K562 (cell line): ENCODE data around the gene CDT1. TPM values are rescaled to one million over a fixed set of nuclear protein-coding genes. Genes with fewer than 3 reads are reported as not detected.

Source experiments
- CEBPG ChIP-seq, 3 experiments: fragments of 200-800 bp in 1 of 3; sonication (Bioruptor generic) in 1 of 3; sonication (generic) in 1 of 3; formaldehyde crosslinking in 1 of 3; IDR thresholded peaks in 2 of 3; conservative IDR thresholded peaks in 1 of 3; 2 replicates each; pipeline versions ENCODE4 v1.6.1 to v1.8.0; 2016 to 2022; ENCODE audit warnings: missing compliant biosample characterization in 2 of 3, missing genetic modification characterization in 2 of 3, mild to moderate bottlenecking in 1 of 3, missing genetic modification reagents in 1 of 3
- CHD1 ChIP-seq: fragments of 200-600 bp; sonication (generic); IDR thresholded peaks from one replicate; pipeline ENCODE4 v1.6.1; 2012; ENCODE audit warnings: mild to moderate bottlenecking, moderate library complexity, low read length, inconsistent platforms
- CTBP1 ChIP-seq: fragments of 450-650 bp; IDR thresholded peaks from 2 replicates; pipeline ENCODE4 v1.6.1; 2016; ENCODE audit warnings: borderline replicate concordance
- FOXM1 ChIP-seq, 2 experiments: fragments of 450-650 bp in 1 of 2; sonication (generic) in 1 of 2; formaldehyde crosslinking in 1 of 2; IDR thresholded peaks; 2 replicates each; pipeline versions ENCODE4 v1.6.1 to v1.9.0; 2017 to 2022; ENCODE audit warnings: low read depth in 2 of 2, mild to moderate bottlenecking in 2 of 2, missing genetic modification reagents in 1 of 2, moderate library complexity in 1 of 2
- HMGN3 ChIP-seq: IDR thresholded peaks from 2 replicates; pipeline ENCODE4 v1.6.1; 2011; ENCODE audit warnings: borderline replicate concordance, low read depth, mild to moderate bottlenecking, mixed read lengths, low read length; ENCODE audit not compliant: insufficient read length; ENCODE audit errors: extremely low read depth
- HNRNPL ChIP-seq: fragments of 200-400 bp; formaldehyde crosslinking; IDR thresholded peaks from 2 replicates; pipeline ENCODE4 v1.6.1; 2017; ENCODE audit warnings: low read depth, mild to moderate bottlenecking, low read length
- MAFG ChIP-seq: fragments of 450-650 bp; conservative IDR thresholded peaks from 2 replicates; pipeline ENCODE4 v1.6.1; 2016; ENCODE audit warnings: missing genetic modification characterization, missing compliant biosample characterization
- MXI1 ChIP-seq: IDR thresholded peaks from 2 replicates; pipeline ENCODE4 v1.6.1; 2011; ENCODE audit warnings: low read depth, mild to moderate bottlenecking, improper control_type of control experiment, low read length
- NRF1 ChIP-seq, 2 experiments: fragments of 450-650 bp; IDR thresholded peaks in 1 of 2; conservative IDR thresholded peaks in 1 of 2; 2 replicates each; pipeline ENCODE4 v1.6.1; 2014; ENCODE audit warnings: mild to moderate bottlenecking in 2 of 2
- PCBP1 ChIP-seq: fragments of 200-400 bp; formaldehyde crosslinking; IDR thresholded peaks from 2 replicates; pipeline ENCODE4 v1.6.1; 2018; ENCODE audit warnings: mild to moderate bottlenecking, low read depth, low read length; ENCODE audit not compliant: poor library complexity, severe bottlenecking
- POLR2A ChIP-seq: fragments of 450-650 bp; conservative IDR thresholded peaks from 2 replicates; pipeline ENCODE4 v1.6.1; 2016
- RBFOX2 ChIP-seq: fragments of 200-400 bp; formaldehyde crosslinking; IDR thresholded peaks from 2 replicates; pipeline ENCODE4 v1.6.1; 2017; ENCODE audit warnings: low read depth, mild to moderate bottlenecking, low read length, moderate library complexity
- TGIF2 ChIP-seq: sonication (generic); formaldehyde crosslinking; IDR thresholded peaks from 2 replicates; pipeline ENCODE4 v1.8.1; 2022; ENCODE audit warnings: mild to moderate bottlenecking, missing genetic modification reagents, moderate library complexity
- ZKSCAN8 ChIP-seq: fragments of 200-800 bp; sonication (Bioruptor generic); IDR thresholded peaks from 2 replicates; pipeline ENCODE4 v1.6.1; 2016; ENCODE audit warnings: missing genetic modification characterization, missing compliant biosample characterization
- polyA plus RNA-seq, 8 experiments: library from polyadenylated mRNA; depleted of rRNA in 4 of 8; stranded (reverse) in 5 of 8; unstranded in 3 of 8; fragments of >200 nt; fragmentation: Nextera tagmentation in 2 of 8; fragmentation: Illumina TruSeq in 1 of 8; extraction: Ambion mirVana in 2 of 8; extraction: Trizol in 1 of 8; gene quantifications; 2 replicates each; pipeline versions ENCODE4 v1.2.1 to v1.2.3, GENCODE V29; 2011 to 2014; ENCODE audit warnings: inconsistent platforms in 1 of 8, missing spikeins in 1 of 8
- total RNA-seq, 7 experiments: library from RNA; depleted of rRNA in 6 of 7; stranded (reverse); fragments of >200 nt in 6 of 7; fragmentation: Illumina TruSeq in 2 of 7; extraction: Trizol in 2 of 7; gene quantifications; 2 replicates each; pipeline versions ENCODE4 v1.2.1 to v1.2.3, GENCODE V29; 2011 to 2021; ENCODE audit warnings: low replicate concordance in 1 of 7
- TF ChIP-seq, protein P1 (sequence below): sonication (generic); formaldehyde crosslinking; IDR thresholded peaks from 2 replicates; pipeline ENCODE4 v1.4.0; 2020; ENCODE audit warnings: mild to moderate bottlenecking, missing genetic modification reagents
- TF ChIP-seq, protein P2 (sequence below), 2 experiments: fragments of 450-650 bp; conservative IDR thresholded peaks; 2 replicates each; pipeline ENCODE4 v1.6.1; 2017; ENCODE audit warnings: mild to moderate bottlenecking in 2 of 2, moderate library complexity in 2 of 2
- TF ChIP-seq, protein P3 (sequence below): sonication (generic); formaldehyde crosslinking; IDR thresholded peaks from 2 replicates; pipeline ENCODE4 v1.8.0; 2022; ENCODE audit warnings: mild to moderate bottlenecking, missing genetic modification reagents

Gene CDT1
- total and polyA plus RNA-seq, 9 of the 15 experiments (the other 6 are each of a cell fraction or from before 2014, with no cell fraction given) = 0.92 to 178 (median 14.2) TPM

DNA sequence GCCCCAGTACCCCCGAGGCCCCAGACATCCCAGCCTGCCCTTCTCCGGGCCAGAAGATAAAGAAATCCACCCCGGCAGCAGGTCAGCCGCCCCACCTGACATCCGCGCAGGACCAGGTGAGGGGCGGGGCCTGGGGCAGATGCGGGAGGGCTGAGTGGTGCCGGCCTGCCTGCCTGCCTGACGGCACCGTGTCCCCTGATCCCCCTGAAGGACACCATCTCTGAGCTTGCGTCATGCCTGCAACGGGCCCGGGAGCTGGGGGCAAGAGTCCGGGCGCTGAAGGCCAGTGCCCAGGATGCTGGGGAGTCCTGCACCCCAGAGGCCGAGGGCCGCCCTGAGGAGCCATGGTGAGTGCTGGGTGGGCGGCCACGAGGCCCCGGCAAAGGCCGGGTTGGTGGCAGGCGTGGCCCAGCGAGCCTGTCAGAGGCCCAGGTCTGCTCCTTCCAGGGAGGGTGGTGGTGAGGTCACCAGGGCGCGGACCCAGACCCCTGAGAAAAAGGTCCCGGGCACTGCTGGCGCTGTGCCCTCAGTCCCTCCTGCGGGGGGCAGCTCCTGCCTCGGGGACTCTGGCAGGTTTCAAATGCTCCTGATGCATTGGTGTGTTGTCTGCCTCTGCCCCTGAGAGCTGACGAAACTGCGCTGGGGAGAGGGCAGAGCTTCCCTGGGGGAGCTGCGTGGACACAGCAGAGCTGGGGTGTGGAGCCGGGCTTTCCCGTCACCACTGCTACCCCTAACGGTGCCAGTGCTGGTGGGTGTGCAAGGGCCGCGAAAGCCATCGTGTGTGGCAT lies 1.2 kb downstream of the CDT1 start (continued):
- TF ChIP-seq, protein P1, sequence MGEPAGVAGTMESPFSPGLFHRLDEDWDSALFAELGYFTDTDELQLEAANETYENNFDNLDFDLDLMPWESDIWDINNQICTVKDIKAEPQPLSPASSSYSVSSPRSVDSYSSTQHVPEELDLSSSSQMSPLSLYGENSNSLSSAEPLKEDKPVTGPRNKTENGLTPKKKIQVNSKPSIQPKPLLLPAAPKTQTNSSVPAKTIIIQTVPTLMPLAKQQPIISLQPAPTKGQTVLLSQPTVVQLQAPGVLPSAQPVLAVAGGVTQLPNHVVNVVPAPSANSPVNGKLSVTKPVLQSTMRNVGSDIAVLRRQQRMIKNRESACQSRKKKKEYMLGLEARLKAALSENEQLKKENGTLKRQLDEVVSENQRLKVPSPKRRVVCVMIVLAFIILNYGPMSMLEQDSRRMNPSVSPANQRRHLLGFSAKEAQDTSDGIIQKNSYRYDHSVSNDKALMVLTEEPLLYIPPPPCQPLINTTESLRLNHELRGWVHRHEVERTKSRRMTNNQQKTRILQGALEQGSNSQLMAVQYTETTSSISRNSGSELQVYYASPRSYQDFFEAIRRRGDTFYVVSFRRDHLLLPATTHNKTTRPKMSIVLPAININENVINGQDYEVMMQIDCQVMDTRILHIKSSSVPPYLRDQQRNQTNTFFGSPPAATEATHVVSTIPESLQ = no peak
- TF ChIP-seq RBFOX2 (peak; percentile 90), HMGN3 (peak; percentile 24), PCBP1 (peak; percentile 74), TGIF2 (CRISPR knock-in tag) (0 out of 2 replicates have a peak, but pooled peaks have one; percentile 28), FOXM1 (IDR thresholded peaks at IDR 0.05; ENCODE audit: low read depth) (no peak), FOXM1 (CRISPR knock-in tag; IDR thresholded peaks at IDR 0.05; ENCODE audit: low read depth) (0 out of 2 replicates have a peak, but pooled peaks have one; percentile 47), HNRNPL (peak; percentile 10; the same call in 1 of the 2 replicates), MAFG (tag) (no peak), ZKSCAN8 (no peak), POLR2A (peak; percentile 39; the same call in 1 of the 2 replicates), CTBP1 (peak; percentile 17; the same call in 1 of the 2 replicates), CHD1 (peak; percentile 54), MXI1 (peak; percentile 42; the same call in 1 of the 2 replicates), CEBPG (CRISPR knock-in tag; IDR thresholded peaks at IDR 0.05) (peak; percentile 61), CEBPG (tag; conservative IDR thresholded peaks at IDR 0.05 in 1 of 2, IDR thresholded peaks at IDR 0.05 in 1 of 2) (no peak), NRF1 (conservative IDR thresholded peaks at IDR 0.05 in 1 of 2, IDR thresholded peaks at IDR 0.05 in 1 of 2) (peak; percentile 47 to 60)
- TF ChIP-seq, protein P2, sequence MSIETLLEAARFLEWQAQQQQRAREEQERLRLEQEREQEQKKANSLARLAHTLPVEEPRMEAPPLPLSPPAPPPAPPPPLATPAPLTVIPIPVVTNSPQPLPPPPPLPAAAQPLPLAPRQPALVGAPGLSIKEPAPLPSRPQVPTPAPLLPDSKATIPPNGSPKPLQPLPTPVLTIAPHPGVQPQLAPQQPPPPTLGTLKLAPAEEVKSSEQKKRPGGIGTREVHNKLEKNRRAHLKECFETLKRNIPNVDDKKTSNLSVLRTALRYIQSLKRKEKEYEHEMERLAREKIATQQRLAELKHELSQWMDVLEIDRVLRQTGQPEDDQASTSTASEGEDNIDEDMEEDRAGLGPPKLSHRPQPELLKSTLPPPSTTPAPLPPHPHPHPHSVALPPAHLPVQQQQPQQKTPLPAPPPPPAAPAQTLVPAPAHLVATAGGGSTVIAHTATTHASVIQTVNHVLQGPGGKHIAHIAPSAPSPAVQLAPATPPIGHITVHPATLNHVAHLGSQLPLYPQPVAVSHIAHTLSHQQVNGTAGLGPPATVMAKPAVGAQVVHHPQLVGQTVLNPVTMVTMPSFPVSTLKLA (conservative IDR thresholded peaks at IDR 0.05) = peak in 1 of 2 experiments; percentile 55; a peak in 2 of 4 replicates
- TF ChIP-seq, protein P3, sequence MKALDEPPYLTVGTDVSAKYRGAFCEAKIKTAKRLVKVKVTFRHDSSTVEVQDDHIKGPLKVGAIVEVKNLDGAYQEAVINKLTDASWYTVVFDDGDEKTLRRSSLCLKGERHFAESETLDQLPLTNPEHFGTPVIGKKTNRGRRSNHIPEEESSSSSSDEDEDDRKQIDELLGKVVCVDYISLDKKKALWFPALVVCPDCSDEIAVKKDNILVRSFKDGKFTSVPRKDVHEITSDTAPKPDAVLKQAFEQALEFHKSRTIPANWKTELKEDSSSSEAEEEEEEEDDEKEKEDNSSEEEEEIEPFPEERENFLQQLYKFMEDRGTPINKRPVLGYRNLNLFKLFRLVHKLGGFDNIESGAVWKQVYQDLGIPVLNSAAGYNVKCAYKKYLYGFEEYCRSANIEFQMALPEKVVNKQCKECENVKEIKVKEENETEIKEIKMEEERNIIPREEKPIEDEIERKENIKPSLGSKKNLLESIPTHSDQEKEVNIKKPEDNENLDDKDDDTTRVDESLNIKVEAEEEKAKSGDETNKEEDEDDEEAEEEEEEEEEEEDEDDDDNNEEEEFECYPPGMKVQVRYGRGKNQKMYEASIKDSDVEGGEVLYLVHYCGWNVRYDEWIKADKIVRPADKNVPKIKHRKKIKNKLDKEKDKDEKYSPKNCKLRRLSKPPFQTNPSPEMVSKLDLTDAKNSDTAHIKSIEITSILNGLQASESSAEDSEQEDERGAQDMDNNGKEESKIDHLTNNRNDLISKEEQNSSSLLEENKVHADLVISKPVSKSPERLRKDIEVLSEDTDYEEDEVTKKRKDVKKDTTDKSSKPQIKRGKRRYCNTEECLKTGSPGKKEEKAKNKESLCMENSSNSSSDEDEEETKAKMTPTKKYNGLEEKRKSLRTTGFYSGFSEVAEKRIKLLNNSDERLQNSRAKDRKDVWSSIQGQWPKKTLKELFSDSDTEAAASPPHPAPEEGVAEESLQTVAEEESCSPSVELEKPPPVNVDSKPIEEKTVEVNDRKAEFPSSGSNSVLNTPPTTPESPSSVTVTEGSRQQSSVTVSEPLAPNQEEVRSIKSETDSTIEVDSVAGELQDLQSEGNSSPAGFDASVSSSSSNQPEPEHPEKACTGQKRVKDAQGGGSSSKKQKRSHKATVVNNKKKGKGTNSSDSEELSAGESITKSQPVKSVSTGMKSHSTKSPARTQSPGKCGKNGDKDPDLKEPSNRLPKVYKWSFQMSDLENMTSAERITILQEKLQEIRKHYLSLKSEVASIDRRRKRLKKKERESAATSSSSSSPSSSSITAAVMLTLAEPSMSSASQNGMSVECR = peak; percentile 41; the same call in 1 of the 2 replicates
